SK-N-SH treated with all-trans-retinoic acid at 6 μM for 48 hours (cell line): Measurements from ENCODE around the gene SH3BP5L.
A peak's percentile ranks its signal among the peaks of the same experiment; 100 is the strongest.

Experiments
- ATAC-seq: fragments of 200-7000 bp; cut with Tn5 transposase; 3 replicates; pipeline ENCODE4 v1.9.1; 2020; ENCODE audit warnings: mild to moderate bottlenecking, moderate library complexity
- ARNTL ChIP-seq: fragments of 450-650 bp; formaldehyde crosslinking; IDR thresholded peaks from 2 replicates; pipeline ENCODE4 v1.5.0; 2020; ENCODE audit warnings: low read depth, mild to moderate bottlenecking, moderate library complexity, borderline replicate concordance
- BACH2 ChIP-seq: fragments of 250-450 bp; sonication (Bioruptor Pico); IDR thresholded peaks from 2 replicates; pipeline ENCODE4 v1.9.0; 2021; ENCODE audit warnings: mild to moderate bottlenecking, borderline replicate concordance
- CSDC2 ChIP-seq: fragments of 250-450 bp; sonication (Bioruptor Pico); IDR thresholded peaks from 2 replicates; pipeline ENCODE4 v1.5.0; 2020; ENCODE audit warnings: mild to moderate bottlenecking, moderate library complexity
- ESRRG ChIP-seq: fragments of 250-450 bp; sonication (Bioruptor Pico); IDR thresholded peaks from 2 replicates; pipeline ENCODE4 v1.6.1; 2021; ENCODE audit warnings: mild to moderate bottlenecking
- GLIS3 ChIP-seq: fragments of 250-450 bp; sonication (Bioruptor Pico); IDR thresholded peaks from 2 replicates; pipeline ENCODE4 v1.5.0; 2020; ENCODE audit warnings: mild to moderate bottlenecking, moderate library complexity
- ISL1 ChIP-seq: fragments of 250-450 bp; sonication (Bioruptor Pico); IDR thresholded peaks from 2 replicates; pipeline ENCODE4 v2.1.2; 2022; ENCODE audit warnings: mild to moderate bottlenecking, moderate library complexity
- OSR1 ChIP-seq: fragments of 250-450 bp; sonication (Bioruptor Pico); IDR thresholded peaks from 2 replicates; pipeline ENCODE4 v1.8.0; 2022; ENCODE audit warnings: moderate library complexity, mild to moderate bottlenecking, inconsistent platforms
- POU6F1 ChIP-seq: fragments of 250-450 bp; sonication (Bioruptor Pico); IDR thresholded peaks from 2 replicates; pipeline ENCODE4 v1.8.0; 2021; ENCODE audit warnings: low read depth, mild to moderate bottlenecking, moderate library complexity, borderline replicate concordance
- PPARA ChIP-seq: fragments of 250-450 bp; sonication (Bioruptor Pico); IDR thresholded peaks from 2 replicates; pipeline ENCODE4 v1.5.0; 2020; ENCODE audit warnings: mild to moderate bottlenecking, borderline replicate concordance
- RARB ChIP-seq: fragments of 250-450 bp; sonication (Bioruptor Pico); IDR thresholded peaks from 2 replicates; pipeline ENCODE4 v1.8.0; 2021; ENCODE audit warnings: mild to moderate bottlenecking, moderate library complexity
- SNAI2 ChIP-seq: fragments of 250-450 bp; sonication (Bioruptor Pico); IDR thresholded peaks from 2 replicates; pipeline ENCODE4 v1.5.0; 2020; ENCODE audit warnings: mild to moderate bottlenecking, moderate library complexity
- TCF4 ChIP-seq: fragments of 250-450 bp; sonication (Bioruptor Pico); IDR thresholded peaks from 2 replicates; pipeline ENCODE4 v1.8.0; 2021; ENCODE audit warnings: mild to moderate bottlenecking, moderate library complexity, borderline replicate concordance
- TOX ChIP-seq: fragments of 250-450 bp; sonication (Bioruptor Pico); IDR thresholded peaks from 2 replicates; pipeline ENCODE4 v1.8.0; 2021; ENCODE audit warnings: mild to moderate bottlenecking, moderate library complexity, borderline replicate concordance
- ZC3H10 ChIP-seq: fragments of 250-450 bp; sonication (Bioruptor Pico); IDR thresholded peaks from 2 replicates; pipeline ENCODE4 v1.5.1; 2021; ENCODE audit warnings: mild to moderate bottlenecking, moderate library complexity
- ZFP3 ChIP-seq: fragments of 250-450 bp; sonication (Bioruptor Pico); IDR thresholded peaks from 2 replicates; pipeline ENCODE4 v1.5.0; 2020; ENCODE audit warnings: mild to moderate bottlenecking, moderate library complexity
- ZFP30 ChIP-seq: fragments of 450-650 bp; formaldehyde crosslinking; IDR thresholded peaks from 2 replicates; pipeline ENCODE4 v1.5.0; 2022; ENCODE audit warnings: mild to moderate bottlenecking, moderate library complexity
- ZNF565 ChIP-seq: fragments of 450-650 bp; formaldehyde crosslinking; conservative IDR thresholded peaks from 2 replicates; pipeline ENCODE4 v1.5.0; 2020; ENCODE audit warnings: low read depth, mild to moderate bottlenecking, moderate library complexity
- ZNF70 ChIP-seq: fragments of 450-650 bp; formaldehyde crosslinking; IDR thresholded peaks from 2 replicates; pipeline ENCODE4 v1.5.0; 2020; ENCODE audit warnings: mild to moderate bottlenecking, moderate library complexity
- ZNF8 ChIP-seq: fragments of 450-650 bp; formaldehyde crosslinking; IDR thresholded peaks from 2 replicates; pipeline ENCODE4 v1.5.0; 2020; ENCODE audit warnings: mild to moderate bottlenecking, moderate library complexity
- TF ChIP-seq, protein P1 (sequence below): fragments of 250-450 bp; sonication (Bioruptor Pico); IDR thresholded peaks from 2 replicates; pipeline ENCODE4 v1.5.1; 2021; ENCODE audit warnings: mild to moderate bottlenecking, moderate library complexity
- TF ChIP-seq, protein P2 (sequence below): fragments of 250-450 bp; sonication (Bioruptor Pico); IDR thresholded peaks from 2 replicates; pipeline ENCODE4 v1.5.1; 2020; ENCODE audit warnings: low read depth, mild to moderate bottlenecking, moderate library complexity
- TF ChIP-seq, protein P3 (sequence below): fragments of 250-450 bp; sonication (Bioruptor Pico); IDR thresholded peaks from 2 replicates; pipeline ENCODE4 v1.8.0; 2020; ENCODE audit warnings: mild to moderate bottlenecking, moderate library complexity, borderline replicate concordance
- TF ChIP-seq, protein P4 (sequence below): fragments of 250-450 bp; sonication (Bioruptor Pico); IDR thresholded peaks from 2 replicates; pipeline ENCODE4 v1.5.0; 2020; ENCODE audit warnings: mild to moderate bottlenecking, moderate library complexity

The SH3BP5L gene

GRCh38 chr1:248821101-248821500 lies 4.6 kb downstream of the SH3BP5L start:
- TF ChIP-seq ESRRG (CRISPR knock-in tag), result no peak
- TF ChIP-seq TOX, result no peak
- TF ChIP-seq, protein P1, sequence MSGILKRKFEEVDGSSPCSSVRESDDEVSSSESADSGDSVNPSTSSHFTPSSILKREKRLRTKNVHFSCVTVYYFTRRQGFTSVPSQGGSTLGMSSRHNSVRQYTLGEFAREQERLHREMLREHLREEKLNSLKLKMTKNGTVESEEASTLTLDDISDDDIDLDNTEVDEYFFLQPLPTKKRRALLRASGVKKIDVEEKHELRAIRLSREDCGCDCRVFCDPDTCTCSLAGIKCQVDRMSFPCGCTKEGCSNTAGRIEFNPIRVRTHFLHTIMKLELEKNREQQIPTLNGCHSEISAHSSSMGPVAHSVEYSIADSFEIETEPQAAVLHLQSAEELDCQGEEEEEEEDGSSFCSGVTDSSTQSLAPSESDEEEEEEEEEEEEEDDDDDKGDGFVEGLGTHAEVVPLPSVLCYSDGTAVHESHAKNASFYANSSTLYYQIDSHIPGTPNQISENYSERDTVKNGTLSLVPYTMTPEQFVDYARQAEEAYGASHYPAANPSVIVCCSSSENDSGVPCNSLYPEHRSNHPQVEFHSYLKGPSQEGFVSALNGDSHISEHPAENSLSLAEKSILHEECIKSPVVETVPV (CRISPR knock-in tag), result no peak
- TF ChIP-seq, protein P2, sequence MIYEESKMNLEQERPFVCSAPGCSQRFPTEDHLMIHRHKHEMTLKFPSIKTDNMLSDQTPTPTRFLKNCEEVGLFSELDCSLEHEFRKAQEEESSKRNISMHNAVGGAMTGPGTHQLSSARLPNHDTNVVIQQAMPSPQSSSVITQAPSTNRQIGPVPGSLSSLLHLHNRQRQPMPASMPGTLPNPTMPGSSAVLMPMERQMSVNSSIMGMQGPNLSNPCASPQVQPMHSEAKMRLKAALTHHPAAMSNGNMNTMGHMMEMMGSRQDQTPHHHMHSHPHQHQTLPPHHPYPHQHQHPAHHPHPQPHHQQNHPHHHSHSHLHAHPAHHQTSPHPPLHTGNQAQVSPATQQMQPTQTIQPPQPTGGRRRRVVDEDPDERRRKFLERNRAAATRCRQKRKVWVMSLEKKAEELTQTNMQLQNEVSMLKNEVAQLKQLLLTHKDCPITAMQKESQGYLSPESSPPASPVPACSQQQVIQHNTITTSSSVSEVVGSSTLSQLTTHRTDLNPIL (CRISPR knock-in tag), result no peak
- no peak for TF ChIP-seq GLIS3 (CRISPR knock-in tag)
- no peak for TF ChIP-seq ISL1
- TF ChIP-seq ZNF565 (CRISPR knock-in tag), result no peak
- TF ChIP-seq ZNF70 (CRISPR knock-in tag), result no peak
- TF ChIP-seq, protein P3, sequence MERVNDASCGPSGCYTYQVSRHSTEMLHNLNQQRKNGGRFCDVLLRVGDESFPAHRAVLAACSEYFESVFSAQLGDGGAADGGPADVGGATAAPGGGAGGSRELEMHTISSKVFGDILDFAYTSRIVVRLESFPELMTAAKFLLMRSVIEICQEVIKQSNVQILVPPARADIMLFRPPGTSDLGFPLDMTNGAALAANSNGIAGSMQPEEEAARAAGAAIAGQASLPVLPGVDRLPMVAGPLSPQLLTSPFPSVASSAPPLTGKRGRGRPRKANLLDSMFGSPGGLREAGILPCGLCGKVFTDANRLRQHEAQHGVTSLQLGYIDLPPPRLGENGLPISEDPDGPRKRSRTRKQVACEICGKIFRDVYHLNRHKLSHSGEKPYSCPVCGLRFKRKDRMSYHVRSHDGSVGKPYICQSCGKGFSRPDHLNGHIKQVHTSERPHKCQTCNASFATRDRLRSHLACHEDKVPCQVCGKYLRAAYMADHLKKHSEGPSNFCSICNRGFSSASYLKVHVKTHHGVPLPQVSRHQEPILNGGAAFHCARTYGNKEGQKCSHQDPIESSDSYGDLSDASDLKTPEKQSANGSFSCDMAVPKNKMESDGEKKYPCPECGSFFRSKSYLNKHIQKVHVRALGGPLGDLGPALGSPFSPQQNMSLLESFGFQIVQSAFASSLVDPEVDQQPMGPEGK, result no peak
- no peak for TF ChIP-seq TCF4 (CRISPR knock-in tag)
- TF ChIP-seq SNAI2, result no peak
- TF ChIP-seq ZC3H10, result no peak
- TF ChIP-seq CSDC2, result no peak
- TF ChIP-seq BACH2, result no peak
- no peak for TF ChIP-seq OSR1 (CRISPR knock-in tag)
- no peak for TF ChIP-seq PPARA (CRISPR knock-in tag)
- no peak for TF ChIP-seq RARB
- no peak for TF ChIP-seq ZNF8 (CRISPR knock-in tag)
- peak; percentile 39 for ATAC-seq

GRCh38 chr1:248820041-248820585 lies 5.6 kb downstream of the SH3BP5L start:
- no peak for TF ChIP-seq ARNTL (CRISPR knock-in tag)
- no peak for TF ChIP-seq ZFP30 (CRISPR knock-in tag)
- no peak for TF ChIP-seq POU6F1 (CRISPR knock-in tag)
- TF ChIP-seq PPARA (CRISPR knock-in tag), result no peak
- TF ChIP-seq, protein P2 (CRISPR knock-in tag), result no peak
- TF ChIP-seq ZNF8 (CRISPR knock-in tag), result no peak
- no peak for TF ChIP-seq SNAI2
- TF ChIP-seq, protein P4, sequence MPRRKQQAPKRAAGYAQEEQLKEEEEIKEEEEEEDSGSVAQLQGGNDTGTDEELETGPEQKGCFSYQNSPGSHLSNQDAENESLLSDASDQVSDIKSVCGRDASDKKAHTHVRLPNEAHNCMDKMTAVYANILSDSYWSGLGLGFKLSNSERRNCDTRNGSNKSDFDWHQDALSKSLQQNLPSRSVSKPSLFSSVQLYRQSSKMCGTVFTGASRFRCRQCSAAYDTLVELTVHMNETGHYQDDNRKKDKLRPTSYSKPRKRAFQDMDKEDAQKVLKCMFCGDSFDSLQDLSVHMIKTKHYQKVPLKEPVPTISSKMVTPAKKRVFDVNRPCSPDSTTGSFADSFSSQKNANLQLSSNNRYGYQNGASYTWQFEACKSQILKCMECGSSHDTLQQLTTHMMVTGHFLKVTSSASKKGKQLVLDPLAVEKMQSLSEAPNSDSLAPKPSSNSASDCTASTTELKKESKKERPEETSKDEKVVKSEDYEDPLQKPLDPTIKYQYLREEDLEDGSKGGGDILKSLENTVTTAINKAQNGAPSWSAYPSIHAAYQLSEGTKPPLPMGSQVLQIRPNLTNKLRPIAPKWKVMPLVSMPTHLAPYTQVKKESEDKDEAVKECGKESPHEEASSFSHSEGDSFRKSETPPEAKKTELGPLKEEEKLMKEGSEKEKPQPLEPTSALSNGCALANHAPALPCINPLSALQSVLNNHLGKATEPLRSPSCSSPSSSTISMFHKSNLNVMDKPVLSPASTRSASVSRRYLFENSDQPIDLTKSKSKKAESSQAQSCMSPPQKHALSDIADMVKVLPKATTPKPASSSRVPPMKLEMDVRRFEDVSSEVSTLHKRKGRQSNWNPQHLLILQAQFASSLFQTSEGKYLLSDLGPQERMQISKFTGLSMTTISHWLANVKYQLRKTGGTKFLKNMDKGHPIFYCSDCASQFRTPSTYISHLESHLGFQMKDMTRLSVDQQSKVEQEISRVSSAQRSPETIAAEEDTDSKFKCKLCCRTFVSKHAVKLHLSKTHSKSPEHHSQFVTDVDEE (CRISPR knock-in tag), result no peak
- TF ChIP-seq BACH2, result no peak
- TF ChIP-seq ISL1, result no peak
- no peak for TF ChIP-seq GLIS3 (CRISPR knock-in tag)
- TF ChIP-seq OSR1 (CRISPR knock-in tag), result no peak
- TF ChIP-seq ZFP3, result no peak
- ATAC-seq, result no peak
